Measurements from ENCODE around the gene LMNA. TPM values are rescaled to one million over a fixed set of nuclear protein-coding genes. Genes with fewer than 3 reads are reported as not detected.
A peak's percentile ranks its signal among the peaks of the same experiment; 100 is the strongest.

The LMNA gene
- total RNA-seq, 1 experiment from 2014 or later, result 68.8 TPM

GRCh38 chr1:156075162-156075561 is 39.3 kb upstream of the LMNA start:
- ATAC-seq (no peak), DNase-seq (ENCODE audit: low spot score) (no peak)
- Mint-ChIP-seq H3K27me3 (ENCODE audit: low read depth) (no peaks in the 10 kb centered on the region), H3K9me3 (no peaks in the 10 kb centered on the region), H3K27ac (peak overlapping the region; percentile 91), H3K4me3 (peak overlapping the region; percentile 96), H3K36me3 (peaks cover 11% of the 10 kb centered on the region), H3K4me1 (peaks cover 84% of the 10 kb centered on the region)
- TF ChIP-seq CTCF (IDR thresholded peaks at IDR 0.05) (no peak), ETV6 (CRISPR knock-in tag; IDR thresholded peaks at IDR 0.05) (no peak), NFE2L1 (CRISPR knock-in tag; IDR thresholded peaks at IDR 0.05) (no peak), NR3C1 (CRISPR knock-in tag; conservative IDR thresholded peaks at IDR 0.05; ENCODE audit: low read depth) (no peak), HMGA2 (CRISPR knock-in tag; IDR thresholded peaks at IDR 0.05) (no peak), NR2C2 (CRISPR knock-in tag; IDR thresholded peaks at IDR 0.05) (no peak), KAT7 (CRISPR knock-in tag; IDR thresholded peaks at IDR 0.05; ENCODE audit: borderline replicate concordance) (no peak), FOXK1 (CRISPR knock-in tag; IDR thresholded peaks at IDR 0.05) (no peak), ESRRA (CRISPR knock-in tag; IDR thresholded peaks at IDR 0.05; ENCODE audit: borderline replicate concordance) (no peak), E2F4 (CRISPR knock-in tag; IDR thresholded peaks at IDR 0.05; ENCODE audit: borderline replicate concordance, low read depth) (no peak), ERG (CRISPR knock-in tag; IDR thresholded peaks at IDR 0.05) (no peak), SP1 (CRISPR knock-in tag; conservative IDR thresholded peaks at IDR 0.05) (no peak), USF1 (CRISPR knock-in tag; IDR thresholded peaks at IDR 0.05) (no peak), FOXJ3 (CRISPR knock-in tag; IDR thresholded peaks at IDR 0.05; ENCODE audit: borderline replicate concordance) (no peak)
- POLR2A ChIA-PET, result interaction anchor here (1.4 to 3.8 kb wide), 2 partner anchors 9 to 14 kb away, joined by 3 to 17 read pairs; partner anchors contain the start of gene RAB25
- CTCF ChIA-PET, result interaction anchor here (0.9 to 3.8 kb wide), 9 partner anchors 9 to 100 kb away, joined by 3 to 27 read pairs (median 6); partner anchors contain the start of genes ARHGEF2, LAMTOR2, RAB25 and UBQLN4

GRCh38 chr1:156075775-156076204 is 38.7 kb upstream of the LMNA start:
- peak overlapping the region; percentile 91 for H3K27ac Mint-ChIP-seq
- peak overlapping the region; percentile 96 for H3K4me3 Mint-ChIP-seq
- H3K4me1 Mint-ChIP-seq, result peaks cover 84% of the 10 kb centered on the region
- no peak for TF ChIP-seq E2F4 (CRISPR knock-in tag; IDR thresholded peaks at IDR 0.05; ENCODE audit: borderline replicate concordance, low read depth)
- no peak for TF ChIP-seq USF1 (CRISPR knock-in tag; IDR thresholded peaks at IDR 0.05)
- TF ChIP-seq PRDM15 (CRISPR knock-in tag; IDR thresholded peaks at IDR 0.05), result 0 out of 2 replicates have a peak, but pooled peaks have one; percentile 23
- TF ChIP-seq MYBL2 (CRISPR knock-in tag; IDR thresholded peaks at IDR 0.05), result no peak
- TF ChIP-seq USF2 (CRISPR knock-in tag; IDR thresholded peaks at IDR 0.05), result no peak
- TF ChIP-seq STAT6 (CRISPR knock-in tag; conservative IDR thresholded peaks at IDR 0.05; ENCODE audit: low read depth), result no peak
- TF ChIP-seq CBFB (CRISPR knock-in tag; IDR thresholded peaks at IDR 0.05; ENCODE audit: low read depth), result no peak
- 0 out of 2 replicates have a peak, but pooled peaks have one; percentile 32 for TF ChIP-seq NR2C2 (CRISPR knock-in tag; IDR thresholded peaks at IDR 0.05)
- peaks cover 8% of the 10 kb centered on the region for H3K36me3 Mint-ChIP-seq
- ChIA-PET CTCF (interaction anchor here (0.7 to 3.8 kb wide), 8 partner anchors 8 to 100 kb away, joined by 3 to 27 read pairs (median 8); partner anchors contain the start of genes ARHGEF2, LAMTOR2, RAB25 and UBQLN4), POLR2A (interaction anchor here (1.4 to 3.8 kb wide), 2 partner anchors 9 to 15 kb away, joined by 3 to 17 read pairs; partner anchors contain the start of gene RAB25)
- DNase-seq (ENCODE audit: low spot score) (no peak), ATAC-seq (no peak)
- H3K9me3 Mint-ChIP-seq, result no peaks in the 10 kb centered on the region
- H3K27me3 Mint-ChIP-seq (ENCODE audit: low read depth), result no peaks in the 10 kb centered on the region
